Ascending aorta (tissue), 2 donors: ENCODE data around the gene XPR1. TPM values are rescaled to one million over a fixed set of nuclear protein-coding genes. Genes with fewer than 3 reads are reported as not detected.

Experiments
- DNase-seq, 2 donors: peaks; one replicate each; pipeline ENCODE4 v3.0.0-alpha.2; 2019; ENCODE audit warnings: low spot score in 2 of 2
- H3K27ac ChIP-seq, 2 donors: fragments of 200-600 bp; sonication (generic); one replicate each; pipeline ENCODE4 v1.5.1; 2016 to 2017; ENCODE audit warnings: mild to moderate bottlenecking in 1 of 2
- H3K27me3 ChIP-seq: fragments of 200-600 bp; sonication (generic); one replicate; pipeline ENCODE4 v1.5.1; 2017
- H3K36me3 ChIP-seq, 2 donors: fragments of 200-600 bp; sonication (generic); one replicate each; pipeline ENCODE4 v1.5.1; 2016
- H3K4me1 ChIP-seq, 2 donors: fragments of 200-600 bp; sonication (generic); one replicate each; pipeline ENCODE4 v1.5.1; 2016 to 2017; ENCODE audit warnings: mild to moderate bottlenecking in 1 of 2
- H3K4me3 ChIP-seq, 2 donors: fragments of 200-600 bp; sonication (generic); one replicate each; pipeline ENCODE4 v1.5.1; 2016 to 2017; ENCODE audit warnings: mild to moderate bottlenecking in 1 of 2
- H3K9me3 ChIP-seq, 2 donors: fragments of 200-600 bp; sonication (generic); one replicate each; pipeline ENCODE4 v1.5.1; 2016
- intact Hi-C: fragments of 100-400 bp; cut with DNase I; formaldehyde crosslinking; loops from one replicate; pipeline ENCODE4 v1.15.1; 2023
- total RNA-seq: library from RNA; depleted of rRNA; stranded (reverse); fragments of >200 nt; gene quantifications from one replicate; pipeline ENCODE4 v1.1.0, GENCODE V29; 2016
- TF ChIP-seq, protein P1 (sequence below), 3 experiments: fragments of 200-600 bp in 2 of 3; fragments of 450-650 bp in 1 of 3; sonication (generic) in 2 of 3; IDR thresholded peaks; one replicate each; pipeline ENCODE4 v1.5.1; 2016 to 2019; ENCODE audit warnings: antibody characterized with exemption in 3 of 3, mild to moderate bottlenecking in 1 of 3, moderate library complexity in 1 of 3

XPR1 gene
- total RNA-seq, 1 donor from 2014 or later = 41.6 TPM

DNA sequence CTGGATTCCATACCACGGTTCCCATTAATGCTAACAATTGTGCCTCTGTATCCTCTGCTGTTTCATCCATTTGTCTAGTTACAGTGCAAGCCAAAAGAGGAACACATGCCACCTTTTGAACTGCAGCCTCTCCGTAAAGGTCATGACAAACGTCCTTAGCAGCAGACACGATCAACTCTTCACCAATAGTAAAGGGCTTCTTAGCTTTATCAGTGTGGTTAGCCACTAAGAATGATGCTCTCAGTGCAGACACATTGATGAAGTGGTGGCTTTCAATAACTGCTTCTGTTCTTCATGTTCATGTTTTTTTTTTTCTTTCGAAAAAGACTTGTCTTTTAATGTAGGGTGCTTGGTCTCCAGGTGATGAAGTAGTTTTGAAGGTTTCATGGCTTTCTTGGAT lies 14.3 kb downstream of the XPR1 start:
- no peaks in the 10 kb centered on the region for H3K27me3 ChIP-seq
- H3K4me3 ChIP-seq = no peak overlapping the region
- no peaks in the 10 kb centered on the region for H3K9me3 ChIP-seq
- H3K36me3 ChIP-seq = no peaks in the 10 kb centered on the region
- DNase-seq = no peak
- H3K27ac ChIP-seq = no peak overlapping the region
- intact Hi-C loops = no loop called here
- TF ChIP-seq, protein P1, sequence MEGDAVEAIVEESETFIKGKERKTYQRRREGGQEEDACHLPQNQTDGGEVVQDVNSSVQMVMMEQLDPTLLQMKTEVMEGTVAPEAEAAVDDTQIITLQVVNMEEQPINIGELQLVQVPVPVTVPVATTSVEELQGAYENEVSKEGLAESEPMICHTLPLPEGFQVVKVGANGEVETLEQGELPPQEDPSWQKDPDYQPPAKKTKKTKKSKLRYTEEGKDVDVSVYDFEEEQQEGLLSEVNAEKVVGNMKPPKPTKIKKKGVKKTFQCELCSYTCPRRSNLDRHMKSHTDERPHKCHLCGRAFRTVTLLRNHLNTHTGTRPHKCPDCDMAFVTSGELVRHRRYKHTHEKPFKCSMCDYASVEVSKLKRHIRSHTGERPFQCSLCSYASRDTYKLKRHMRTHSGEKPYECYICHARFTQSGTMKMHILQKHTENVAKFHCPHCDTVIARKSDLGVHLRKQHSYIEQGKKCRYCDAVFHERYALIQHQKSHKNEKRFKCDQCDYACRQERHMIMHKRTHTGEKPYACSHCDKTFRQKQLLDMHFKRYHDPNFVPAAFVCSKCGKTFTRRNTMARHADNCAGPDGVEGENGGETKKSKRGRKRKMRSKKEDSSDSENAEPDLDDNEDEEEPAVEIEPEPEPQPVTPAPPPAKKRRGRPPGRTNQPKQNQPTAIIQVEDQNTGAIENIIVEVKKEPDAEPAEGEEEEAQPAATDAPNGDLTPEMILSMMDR (IDR thresholded peaks at IDR 0.05) = no peak
- H3K4me1 ChIP-seq = peaks cover 0 to 5% of the 10 kb centered on the region in 2 donors

GRCh38 chr1:180646547-180646946 lies 14.7 kb downstream of the XPR1 start:
- Histone ChIP-seq H3K4me3 (no peak overlapping the region), H3K27ac (no peak overlapping the region), H3K36me3 (no peaks in the 10 kb centered on the region), H3K27me3 (no peaks in the 10 kb centered on the region), H3K9me3 (no peaks in the 10 kb centered on the region), H3K4me1 (peaks cover 0 to 5% of the 10 kb centered on the region in 2 donors)
- no peak for DNase-seq
- TF ChIP-seq, protein P1 (IDR thresholded peaks at IDR 0.05) = no peak
- intact Hi-C loops = no loop called here

DNA sequence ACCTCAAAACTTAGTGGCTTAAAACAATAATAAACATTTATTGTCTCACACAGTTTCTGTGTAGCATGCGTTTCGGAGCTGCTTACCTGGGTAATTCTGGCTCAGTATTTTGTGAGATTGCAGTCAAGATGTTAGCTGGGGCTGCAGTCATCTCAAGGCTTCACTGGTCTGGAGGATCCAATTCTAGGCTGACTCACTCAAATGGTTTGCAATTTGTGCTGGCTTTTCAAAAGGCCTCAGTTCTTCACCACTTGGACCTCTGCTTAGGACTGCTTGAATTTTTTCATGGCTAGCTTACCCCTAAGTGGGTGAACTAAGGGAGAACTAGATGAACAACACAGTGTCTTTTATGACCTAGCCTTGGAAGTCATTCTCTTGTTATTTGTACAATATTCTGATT lies 21.0 kb downstream of the XPR1 start:
- TF ChIP-seq, protein P1 (IDR thresholded peaks at IDR 0.05) = no peak
- DNase-seq = no peak
- H3K27ac ChIP-seq = no peak overlapping the region
- intact Hi-C loops = no loop called here
- no peaks in the 10 kb centered on the region for H3K27me3 ChIP-seq
- H3K36me3 ChIP-seq = no peaks in the 10 kb centered on the region
- no peak overlapping the region for H3K4me3 ChIP-seq
- H3K4me1 ChIP-seq = no peaks in the 10 kb centered on the region
- peaks cover 6 to 13% of the 10 kb centered on the region in 2 donors for H3K9me3 ChIP-seq

- no peaks in the 10 kb centered on the region for H3K4me1 ChIP-seq
- TF ChIP-seq, protein P1 (IDR thresholded peaks at IDR 0.05) = no peak
- no peak overlapping the region for H3K27ac ChIP-seq
- no peak for DNase-seq
- H3K27me3 ChIP-seq = no peaks in the 10 kb centered on the region
- H3K36me3 ChIP-seq = peaks cover 6 to 23% of the 10 kb centered on the region in 2 donors
- no peak overlapping the region for H3K4me3 ChIP-seq
- H3K9me3 ChIP-seq = peaks cover 16 to 67% of the 10 kb centered on the region in 2 donors
- intact Hi-C loops = no loop called here
Observed at GRCh38 chr1:180662709-180663108, 30.9 kb downstream of the XPR1 start.

DNA sequence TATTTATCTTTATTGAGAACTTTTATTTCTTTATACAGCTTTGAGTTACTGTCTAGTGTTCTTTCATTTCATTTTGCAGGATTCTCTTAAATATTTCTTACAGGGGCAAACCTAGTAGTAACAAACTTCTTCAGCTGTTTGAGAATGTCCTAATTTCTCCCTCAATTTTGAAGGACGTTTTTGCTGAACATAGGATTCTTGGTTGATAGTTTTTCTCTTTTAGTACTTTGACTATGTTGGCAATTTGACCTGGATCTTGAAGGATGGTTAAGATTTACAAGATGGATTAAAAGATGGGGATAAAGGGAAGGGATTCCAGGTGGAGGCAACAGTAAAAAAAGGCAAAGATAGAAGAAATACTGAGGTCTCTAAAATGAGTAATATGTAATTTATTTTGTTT lies 38.9 kb downstream of the XPR1 start:
- intact Hi-C loops = no loop called here
- Histone ChIP-seq H3K4me3 (no peak overlapping the region), H3K27ac (no peak overlapping the region), H3K27me3 (no peaks in the 10 kb centered on the region), H3K36me3 (peaks cover 0 to 17% of the 10 kb centered on the region in 2 donors), H3K9me3 (peaks cover 14 to 34% of the 10 kb centered on the region in 2 donors), H3K4me1 (no peaks in the 10 kb centered on the region)
- DNase-seq = no peak
- TF ChIP-seq, protein P1 (IDR thresholded peaks at IDR 0.05) = no peak

DNA sequence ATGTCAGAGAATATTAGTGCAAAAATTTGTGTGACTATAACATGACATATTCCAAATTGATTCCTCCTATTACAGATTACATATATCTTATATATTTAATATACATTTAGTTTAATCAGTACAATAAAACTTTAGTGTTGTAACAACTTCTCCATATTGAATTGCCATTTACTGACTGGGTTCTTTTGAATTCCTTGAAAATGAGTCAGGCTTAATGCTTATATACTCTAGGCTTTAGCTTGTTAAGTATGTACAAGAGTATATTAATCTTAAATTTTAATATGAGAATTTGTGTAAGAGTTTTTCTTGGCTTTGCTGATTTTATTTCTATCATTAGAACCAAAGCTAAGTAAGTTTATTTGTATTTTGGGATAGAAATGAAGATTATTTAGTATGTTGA lies 40.3 kb downstream of the XPR1 start:
- no peaks in the 10 kb centered on the region for H3K4me1 ChIP-seq

More for the DNA sequence above, 40.3 kb downstream of the XPR1 start:
- Histone ChIP-seq H3K4me3 (no peak overlapping the region), H3K36me3 (peaks cover 0 to 12% of the 10 kb centered on the region in 2 donors), H3K27me3 (no peaks in the 10 kb centered on the region), H3K9me3 (peaks cover 14 to 20% of the 10 kb centered on the region in 2 donors), H3K27ac (no peak overlapping the region)
- intact Hi-C loops = no loop called here
- no peak for DNase-seq
- TF ChIP-seq, protein P1 (IDR thresholded peaks at IDR 0.05) = no peak
